ENCODE measurements around the gene AP2B1. TPM values are rescaled to one million over a fixed set of nuclear protein-coding genes. Genes with fewer than 3 reads are reported as not detected.

AP2B1 gene
- total RNA-seq, 4 donors from 2014 or later: 35.6 to 217 (median 39.7) TPM

DNA sequence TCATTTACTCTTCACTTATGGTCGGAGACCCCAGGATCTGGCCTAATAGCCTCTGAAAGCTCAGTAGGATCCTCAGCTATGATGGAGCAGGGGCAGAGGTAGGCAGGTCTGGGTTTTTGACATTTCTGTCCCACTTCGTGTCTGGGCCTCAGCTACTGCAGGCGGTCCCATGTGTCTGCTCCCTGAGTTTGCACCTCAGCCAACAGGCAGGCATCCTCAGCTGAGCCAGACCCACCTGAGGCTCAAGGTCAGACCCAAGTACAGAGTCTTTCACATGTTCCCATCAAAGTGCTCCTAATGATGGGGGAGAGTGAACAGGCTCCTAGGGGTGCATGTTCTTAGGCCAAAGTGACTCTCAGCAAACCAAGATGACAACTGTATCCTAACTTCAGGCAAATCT lies 141.4 kb downstream of the AP2B1 start:
- DNase-seq (ENCODE audit: low spot score in 2 of 2): peak in 1 of 2 donors; percentile 74
- intact Hi-C loops (cut with DNase I; ENCODE audit: low total_unique reads): no loop called here
- no peak overlapping the region for H3K4me3 ChIP-seq (ENCODE audit: low read depth, poor library complexity, severe bottlenecking)
- WGBS, 2 donors: 81 to 88% methylated on average over 3 of the region's 3 CpGs
- no peak for TF ChIP-seq CTCF (IDR thresholded peaks at IDR 0.05)
- no peak for TF ChIP-seq POLR2A (IDR thresholded peaks at IDR 0.05)

GRCh38 chr17:35729405-35729833 lies 142.3 kb downstream of the AP2B1 start:
- no peak for DNase-seq (ENCODE audit: low spot score in 2 of 2)

GRCh38 chr17:35730400-35731005 lies 143.4 kb downstream of the AP2B1 start:
- WGBS, 2 donors: 80 to 81% methylated on average over 10 of the region's 10 CpGs
- no peak overlapping the region for H3K4me3 ChIP-seq (ENCODE audit: low read depth, poor library complexity, severe bottlenecking)
- intact Hi-C loops (cut with DNase I; ENCODE audit: low total_unique reads): no loop called here
- TF ChIP-seq CTCF (IDR thresholded peaks at IDR 0.05) (no peak), POLR2A (IDR thresholded peaks at IDR 0.05) (no peak)
- DNase-seq (ENCODE audit: low spot score in 2 of 2): peak in 1 of 2 donors; percentile 60

More at GRCh38 chr17:35729405-35729833, 142.3 kb downstream of the AP2B1 start:
- no peak overlapping the region for H3K4me3 ChIP-seq (ENCODE audit: low read depth, poor library complexity, severe bottlenecking)
- intact Hi-C loops (cut with DNase I; ENCODE audit: low total_unique reads): no loop called here
- TF ChIP-seq CTCF (IDR thresholded peaks at IDR 0.05): no peak
- TF ChIP-seq POLR2A (IDR thresholded peaks at IDR 0.05): no peak
- WGBS, 2 donors: 75 to 80% methylated on average over 4 of the region's 4 CpGs

GRCh38 chr17:35731239-35731916 lies 144.3 kb downstream of the AP2B1 start, which contains the start of gene RASL10B:
Gene RASL10B, plus strand, starts transcription at chr17:35731639. Its CDS starts 3,546 bp downstream, at chr17:35735185.
- WGBS, 2 donors: 8 to 12% methylated on average over 12 to 18 of the region's 44 CpGs
- TF ChIP-seq CTCF (IDR thresholded peaks at IDR 0.05): no peak
- no peak for TF ChIP-seq POLR2A (IDR thresholded peaks at IDR 0.05)
- intact Hi-C loops (cut with DNase I; ENCODE audit: low total_unique reads): no loop called here
- H3K4me3 ChIP-seq (ENCODE audit: low read depth, poor library complexity, severe bottlenecking): peak within 1 kb of the TSS; percentile 40
- DNase-seq (ENCODE audit: low spot score in 2 of 2): peak in 1 of 2 donors; percentile 89

- H3K4me3 ChIP-seq (ENCODE audit: low read depth, poor library complexity, severe bottlenecking): peak overlapping the region; percentile 40
- intact Hi-C loops (cut with DNase I; ENCODE audit: low total_unique reads): no loop called here
- peak in 1 of 2 donors; percentile 84 for DNase-seq (ENCODE audit: low spot score in 2 of 2)
- no peak for TF ChIP-seq POLR2A (IDR thresholded peaks at IDR 0.05)
- no peak for TF ChIP-seq CTCF (IDR thresholded peaks at IDR 0.05)
- 21 to 22% methylated on average over 18 to 37 of the region's 47 CpGs for WGBS, 2 donors
Measured at GRCh38 chr17:35731917-35732805, 145.0 kb downstream of the AP2B1 start.

Data from lower leg skin (tissue), 4 donors.